Gastrocnemius medialis (tissue), 4 donors: ENCODE measurements around the gene ALX3. TPM values are rescaled to one million over a fixed set of nuclear protein-coding genes. Genes with fewer than 3 reads are reported as not detected.
"Not testable (repeated sequence)": the region's sequence is repeated elsewhere in the genome, so short reads cannot be mapped to it uniquely, and the experiment has no call there.

Experiments used
- ATAC-seq, 2 donors: fragments of 150-250 bp; one replicate each; pipeline ENCODE4 v1.9.1; 2016
- DNase-seq, 2 donors: peaks; one replicate each; pipeline ENCODE4 v3.0.0-alpha.2; 2019
- H3K27ac ChIP-seq, 4 donors: fragments of 200-600 bp; sonication (generic); 1 replicate in 1 of 4; 2 replicates in 3 of 4; pipeline ENCODE4 v1.5.1; 2016 to 2018; ENCODE audit warnings: mild to moderate bottlenecking in 2 of 4, moderate library complexity in 1 of 4
- H3K27me3 ChIP-seq, 3 donors: fragments of 200-600 bp; sonication (generic) in 2 of 3; 1 replicate in 1 of 3; 2 replicates in 2 of 3; pipeline versions ENCODE4 v1.5.1 to v1.6.0; 2016 to 2019; ENCODE audit warnings: mild to moderate bottlenecking in 1 of 3, moderate library complexity in 1 of 3
- H3K36me3 ChIP-seq, 2 donors: fragments of 200-600 bp; sonication (generic) in 1 of 2; one replicate each; pipeline ENCODE4 v1.5.1; 2017 to 2018
- H3K4me1 ChIP-seq, 2 donors: fragments of 200-600 bp; sonication (generic) in 1 of 2; one replicate each; pipeline ENCODE4 v1.5.1; 2016 to 2017; ENCODE audit warnings: mild to moderate bottlenecking in 2 of 2
- H3K4me3 ChIP-seq, 4 donors: fragments of 200-600 bp; sonication (generic) in 3 of 4; 1 replicate in 1 of 4; 2 replicates in 3 of 4; pipeline ENCODE4 v1.5.1; 2016 to 2019; ENCODE audit warnings: mild to moderate bottlenecking in 2 of 4
- H3K9me3 ChIP-seq, 3 donors: fragments of 200-600 bp; sonication (generic) in 2 of 3; 1 replicate in 1 of 3; 2 replicates in 2 of 3; pipeline ENCODE4 v1.5.1; 2016 to 2019
- CTCF ChIP-seq, 5 experiments: fragments of 450-650 bp in 3 of 5; fragments of 200-600 bp in 2 of 5; sonication (generic) in 2 of 5; IDR thresholded peaks in 4 of 5; conservative IDR thresholded peaks in 1 of 5; 1 replicate in 4 of 5; 2 replicates in 1 of 5; pipeline ENCODE4 v1.5.1; 2016 to 2019; ENCODE audit warnings: antibody characterized with exemption in 5 of 5, mild to moderate bottlenecking in 3 of 5, moderate library complexity in 3 of 5
- POLR2A ChIP-seq, 2 donors: fragments of 450-650 bp; IDR thresholded peaks; one replicate each; pipeline ENCODE4 v1.6.1; 2017; ENCODE audit warnings: antibody characterized with exemption in 2 of 2, mild to moderate bottlenecking in 2 of 2, moderate library complexity in 2 of 2
- in situ Hi-C, 4 donors: fragments of 200-750 bp; cut with MboI; loops; one replicate each; pipeline versions ENCODE4 v1.15.0 to v1.8.0; 2017; ENCODE audit warnings: low sequenced_read_pairs in 4 of 4
- intact Hi-C: fragments of 100-400 bp; cut with DNase I; formaldehyde crosslinking; loops from one replicate; pipeline ENCODE4 v1.15.1; 2023; ENCODE audit warnings: low total_unique reads
- total RNA-seq, 4 donors: library from RNA; depleted of rRNA; stranded (reverse); fragments of >200 nt; gene quantifications; one replicate each; pipeline versions ENCODE4 v1.1.0 to v1.2.3, GENCODE V29; 2016

ALX3 gene
- total RNA-seq, 4 donors from 2014 or later = not detected

GRCh38 chr1:110034451-110035235, 35.8 kb downstream of the ALX3 start, which contains the start of gene STRIP1:
TSS of gene STRIP1 (plus strand) at chr1:110034624. CDS start at chr1:110034638, 14 bp downstream.
- Histone ChIP-seq H3K36me3 (peaks cover 2 to 24% of the 10 kb centered on the region in 2 donors), H3K4me3 (peak within 1 kb of the TSS; percentile 80 to 97 (median 83)), H3K4me1 (peaks cover 14 to 20% of the 10 kb centered on the region in 2 donors), H3K27me3 (no peaks in the 10 kb centered on the region), H3K27ac (peak within 1 kb of the TSS; percentile 85 to 95 (median 90)), H3K9me3 (no peaks in the 10 kb centered on the region)
- intact Hi-C loops (loop anchor here (1.0 kb wide), 1 partner anchor 304 kb away; no protein-coding TSS in a partner anchor), in situ Hi-C loops (loop anchor here in 1 of 4 donors (25.0 kb wide), 1 partner anchor 303 kb away; the partner anchor contains the start of gene RBM15)
- DNase-seq = peak; percentile 87 to 92
- peak; percentile 49 to 69 for TF ChIP-seq POLR2A (IDR thresholded peaks at IDR 0.05)
- TF ChIP-seq CTCF (IDR thresholded peaks at IDR 0.05 in 4 of 5, conservative IDR thresholded peaks at IDR 0.05 in 1 of 5) = no peak
- ATAC-seq = peak; percentile 98 to 99

GRCh38 chr1:110034040-110034450, 36.4 kb downstream of the ALX3 start:
- TF ChIP-seq CTCF (IDR thresholded peaks at IDR 0.05 in 4 of 5, conservative IDR thresholded peaks at IDR 0.05 in 1 of 5) = no peak
- TF ChIP-seq POLR2A (IDR thresholded peaks at IDR 0.05) = no peak
- H3K9me3 ChIP-seq = no peaks in the 10 kb centered on the region
- peak overlapping the region; percentile 80 to 97 (median 83) for H3K4me3 ChIP-seq
- no peaks in the 10 kb centered on the region for H3K27me3 ChIP-seq
- peak overlapping the region; percentile 85 to 95 (median 90) for H3K27ac ChIP-seq
- in situ Hi-C loops (loop anchor here in 1 of 4 donors (25.0 kb wide), 1 partner anchor 303 kb away; the partner anchor contains the start of gene RBM15), intact Hi-C loops (loop anchor here (1.0 kb wide), 1 partner anchor 304 kb away; no protein-coding TSS in a partner anchor)
- H3K4me1 ChIP-seq = peaks cover 14 to 20% of the 10 kb centered on the region in 2 donors
- peaks cover 2 to 18% of the 10 kb centered on the region in 2 donors for H3K36me3 ChIP-seq
- no peak for ATAC-seq
- no peak for DNase-seq

- no peaks in the 10 kb centered on the region for H3K27me3 ChIP-seq
- H3K4me1 ChIP-seq = peaks cover 14 to 20% of the 10 kb centered on the region in 2 donors
- H3K27ac ChIP-seq = no peak overlapping the region
- H3K36me3 ChIP-seq = peaks cover 2 to 12% of the 10 kb centered on the region in 2 donors
- intact Hi-C loops (no loop called here), in situ Hi-C loops (loop anchor here in 1 of 4 donors (25.0 kb wide), 1 partner anchor 304 kb away; the partner anchor contains the start of gene RBM15)
- no peak for TF ChIP-seq POLR2A (IDR thresholded peaks at IDR 0.05)
- TF ChIP-seq CTCF (IDR thresholded peaks at IDR 0.05 in 4 of 5, conservative IDR thresholded peaks at IDR 0.05 in 1 of 5) = no peak
- ATAC-seq (no peak), DNase-seq (no peak)
- no peaks in the 10 kb centered on the region for H3K9me3 ChIP-seq
- no peak overlapping the region for H3K4me3 ChIP-seq
Observed at GRCh38 chr1:110033421-110033820, 37.1 kb downstream of the ALX3 start.

- H3K27ac ChIP-seq = no peak overlapping the region
- intact Hi-C loops = no loop called here
Observed at GRCh38 chr1:110032327-110032726, 38.1 kb downstream of the ALX3 start.

GRCh38 chr1:110030687-110031086, 39.8 kb downstream of the ALX3 start:
- intact Hi-C loops, H3K4me1 ChIP-seq, DNase-seq, H3K36me3 ChIP-seq, H3K9me3 ChIP-seq, ATAC-seq, H3K27me3 ChIP-seq, H3K4me3 ChIP-seq, H3K27ac ChIP-seq: not testable (repeated sequence)
- in situ Hi-C loops = loop anchor here in 1 of 4 donors (25.0 kb wide), 1 partner anchor 307 kb away; the partner anchor contains the start of gene RBM15

More at GRCh38 chr1:110032327-110032726, 38.1 kb downstream of the ALX3 start:
- ATAC-seq (no peak), DNase-seq (no peak)
- H3K36me3 ChIP-seq = peaks cover 0 to 1% of the 10 kb centered on the region in 2 donors
- in situ Hi-C loops = loop anchor here in 1 of 4 donors (25.0 kb wide), 1 partner anchor 305 kb away; the partner anchor contains the start of gene RBM15
- H3K9me3 ChIP-seq = no peaks in the 10 kb centered on the region
- no peak overlapping the region for H3K4me3 ChIP-seq
- H3K27me3 ChIP-seq = no peaks in the 10 kb centered on the region
- TF ChIP-seq POLR2A (IDR thresholded peaks at IDR 0.05) (no peak), CTCF (IDR thresholded peaks at IDR 0.05 in 4 of 5, conservative IDR thresholded peaks at IDR 0.05 in 1 of 5) (no peak)
- H3K4me1 ChIP-seq = peaks cover 14 to 20% of the 10 kb centered on the region in 2 donors
